Neuronal stem cell (in vitro differentiated cells): ENCODE data around the gene LHX4.

Source experiments
- DNase-seq: peaks from one replicate; pipeline ENCODE4 v3.0.0-alpha.2; 2013; ENCODE audit warnings: low spot score
- H2AFZ ChIP-seq: one replicate; pipeline ENCODE4 v1.6.1; 2013; ENCODE audit warnings: mild to moderate bottlenecking, low read length, inconsistent platforms
- H2AK5ac ChIP-seq: 2 replicates; pipeline ENCODE4 v1.6.1; 2013; ENCODE audit warnings: low read depth, mild to moderate bottlenecking, inconsistent platforms, low read length, moderate library complexity, mixed read lengths
- H2BK120ac ChIP-seq: 2 replicates; pipeline ENCODE4 v1.6.1; 2013; ENCODE audit warnings: low read depth, mild to moderate bottlenecking, inconsistent platforms, low read length, moderate library complexity, mixed read lengths
- H2BK12ac ChIP-seq: one replicate; pipeline ENCODE4 v1.6.1; 2013; ENCODE audit warnings: low read length, inconsistent platforms
- H2BK15ac ChIP-seq: 2 replicates; pipeline ENCODE4 v1.6.1; 2013; ENCODE audit warnings: mild to moderate bottlenecking, low read length, inconsistent platforms, mixed read lengths
- H2BK5ac ChIP-seq: one replicate; pipeline ENCODE4 v1.6.1; 2013; ENCODE audit warnings: inconsistent platforms, mild to moderate bottlenecking, low read length, moderate library complexity
- H3K14ac ChIP-seq: one replicate; pipeline ENCODE4 v1.6.1; 2013; ENCODE audit warnings: low read length, inconsistent platforms
- H3K18ac ChIP-seq: 2 replicates; pipeline ENCODE4 v1.6.1; 2013; ENCODE audit warnings: low read length, inconsistent platforms
- H3K23ac ChIP-seq: 2 replicates; pipeline ENCODE4 v1.6.1; 2013; ENCODE audit warnings: low read depth, mild to moderate bottlenecking, mixed read lengths, low read length, inconsistent platforms; ENCODE audit not compliant: poor library complexity
- H3K27ac ChIP-seq: replicated peaks from 3 replicates; pipeline ENCODE4 v1.5.1; 2013; ENCODE audit warnings: low read length, inconsistent platforms
- H3K27me3 ChIP-seq, 3 experiments: 2 replicates each; pipeline ENCODE4 v1.6.1; 2013; ENCODE audit warnings: low read length in 3 of 3, mild to moderate bottlenecking in 2 of 3, inconsistent platforms in 1 of 3, low read depth in 1 of 3, mixed read lengths in 1 of 3, moderate library complexity in 1 of 3; ENCODE audit not compliant: control insufficient read depth in 3 of 3, insufficient read depth in 3 of 3
- H3K36me3 ChIP-seq, 2 donors: replicated peaks in 1 of 2; 2 replicates each; pipeline ENCODE4 v1.6.1; 2013; ENCODE audit warnings: low read length in 2 of 2; ENCODE audit not compliant: control insufficient read depth in 2 of 2, insufficient read depth in 2 of 2
- H3K4ac ChIP-seq: 2 replicates; pipeline ENCODE4 v1.6.1; 2013; ENCODE audit warnings: inconsistent platforms, mild to moderate bottlenecking, low read length, moderate library complexity
- H3K4me1 ChIP-seq, 2 donors: 1 replicate in 1 of 2; 2 replicates in 1 of 2; pipeline ENCODE4 v1.6.1; 2013; ENCODE audit warnings: low read length in 2 of 2, low read depth in 1 of 2; ENCODE audit not compliant: control insufficient read depth in 2 of 2, insufficient read depth in 1 of 2
- H3K4me2 ChIP-seq: one replicate; pipeline ENCODE4 v1.6.1; 2013; ENCODE audit warnings: mild to moderate bottlenecking, low read length, inconsistent platforms; ENCODE audit not compliant: insufficient read depth, poor library complexity, severe bottlenecking
- H3K4me3 ChIP-seq, 2 donors: 2 replicates each; pipeline ENCODE4 v1.5.1; 2013; ENCODE audit warnings: low read length in 2 of 2, mild to moderate bottlenecking in 2 of 2, inconsistent platforms in 1 of 2, moderate library complexity in 1 of 2
- H3K79me1 ChIP-seq: one replicate; pipeline ENCODE4 v1.6.1; 2013; ENCODE audit warnings: low read depth, mild to moderate bottlenecking, inconsistent platforms, low read length, moderate library complexity
- H3K9ac ChIP-seq: one replicate; pipeline ENCODE4 v1.6.1; 2013; ENCODE audit warnings: mild to moderate bottlenecking, low read depth, low read length, inconsistent platforms; ENCODE audit not compliant: poor library complexity
- H3K9me3 ChIP-seq, 2 donors: replicated peaks in 1 of 2; 2 replicates each; pipeline versions ENCODE3 to v1.6.1; 2013; ENCODE audit warnings: low read length in 2 of 2, mild to moderate bottlenecking in 2 of 2, inconsistent platforms in 1 of 2, low read depth in 1 of 2, mixed read lengths in 1 of 2, moderate library complexity in 1 of 2; ENCODE audit not compliant: control insufficient read depth in 2 of 2, insufficient read depth in 1 of 2
- H4K8ac ChIP-seq: one replicate; pipeline ENCODE4 v1.6.1; 2013; ENCODE audit warnings: low read depth, mild to moderate bottlenecking, inconsistent platforms, low read length, moderate library complexity
- H4K91ac ChIP-seq: one replicate; pipeline ENCODE4 v1.6.1; 2013; ENCODE audit warnings: low read length, low read depth, mild to moderate bottlenecking, inconsistent platforms; ENCODE audit not compliant: poor library complexity
- WGBS, 2 donors: extraction: QIAGEN DNeasy Blood & Tissue Kit; methylation state at CpG; one replicate each; pipeline ENCODE4 v1.1.7; 2013; ENCODE audit warnings: missing lambda C conversion rate in 2 of 2, mixed read lengths in 1 of 2; ENCODE audit not compliant: insufficient read length in 2 of 2, insufficient replicate concordance in 1 of 2; ENCODE audit errors: extremely low coverage in 2 of 2; 5-methylcytosine and 5-hydroxymethylcytosine counted together

LHX4 gene

GRCh38 chr1:180185971-180186645, 44.0 kb upstream of the LHX4 start:
- H4K8ac ChIP-seq: no peak overlapping the region
- no peaks in the 10 kb centered on the region for H3K79me1 ChIP-seq
- no peak overlapping the region for H3K4me2 ChIP-seq
- H2AFZ ChIP-seq: no peak overlapping the region
- no peak overlapping the region for H2BK12ac ChIP-seq
- H3K36me3 ChIP-seq: peaks cover 14 to 33% of the 10 kb centered on the region in 2 donors
- H2BK15ac ChIP-seq: no peak overlapping the region
- no peak overlapping the region for H3K23ac ChIP-seq
- no peak overlapping the region for H3K27ac ChIP-seq
- DNase-seq: no peak
- no peak overlapping the region for H2AK5ac ChIP-seq
- no peak overlapping the region for H3K4me3 ChIP-seq
- no peaks in the 10 kb centered on the region for H3K9me3 ChIP-seq
- H3K27me3 ChIP-seq: no peaks in the 10 kb centered on the region
- H3K9ac ChIP-seq: no peak overlapping the region
- WGBS, 2 donors: no CpG with 5 or more reads among the region's 9 CpGs
- no peak overlapping the region for H3K4ac ChIP-seq
- H2BK120ac ChIP-seq: no peak overlapping the region
- H3K4me1 ChIP-seq: no peaks in the 10 kb centered on the region
- no peak overlapping the region for H4K91ac ChIP-seq
- no peak overlapping the region for H3K18ac ChIP-seq
- H3K14ac ChIP-seq: no peak overlapping the region
- H2BK5ac ChIP-seq: no peak overlapping the region

GRCh38 chr1:180186831-180187230, 43.2 kb upstream of the LHX4 start:
- Histone ChIP-seq H3K36me3 (peaks cover 14 to 35% of the 10 kb centered on the region in 2 donors), H2AFZ (no peak overlapping the region), H3K79me1 (no peaks in the 10 kb centered on the region), H3K9ac (peak overlapping the region; percentile 37), H2BK15ac (no peak overlapping the region), H2BK120ac (no peak overlapping the region), H3K23ac (no peak overlapping the region), H3K9me3 (no peaks in the 10 kb centered on the region), H2BK5ac (peak overlapping the region; percentile 27), H2BK12ac (no peak overlapping the region), H3K27me3 (no peaks in the 10 kb centered on the region), H4K8ac (no peak overlapping the region), H3K4me2 (no peak overlapping the region), H3K4ac (no peak overlapping the region), H3K18ac (peak overlapping the region; percentile 40), H3K4me1 (no peaks in the 10 kb centered on the region), H3K4me3 (no peak overlapping the region), H4K91ac (no peak overlapping the region), H2AK5ac (no peak overlapping the region), H3K27ac (no peak overlapping the region), H3K14ac (no peak overlapping the region)
- no peak for DNase-seq
- WGBS, 2 donors: no CpG with 5 or more reads among the region's 8 CpGs

GRCh38 chr1:180187626-180188025, 42.4 kb upstream of the LHX4 start:
- no peak overlapping the region for H4K8ac ChIP-seq
- no peaks in the 10 kb centered on the region for H3K27me3 ChIP-seq
- no peak overlapping the region for H2BK12ac ChIP-seq
- H3K9ac ChIP-seq: no peak overlapping the region
- DNase-seq: no peak
- no peak overlapping the region for H2AK5ac ChIP-seq
- no peak overlapping the region for H3K4me2 ChIP-seq
- no peak overlapping the region for H3K18ac ChIP-seq
- H3K36me3 ChIP-seq: peaks cover 14 to 34% of the 10 kb centered on the region in 2 donors
- H3K4me1 ChIP-seq: no peaks in the 10 kb centered on the region
- no peak overlapping the region for H3K4ac ChIP-seq
- H2BK120ac ChIP-seq: no peak overlapping the region
- no peaks in the 10 kb centered on the region for H3K79me1 ChIP-seq
- no peak overlapping the region for H2BK15ac ChIP-seq
- no peak overlapping the region for H3K14ac ChIP-seq
- no peak overlapping the region for H4K91ac ChIP-seq
- no peak overlapping the region for H2AFZ ChIP-seq
- H3K4me3 ChIP-seq: no peak overlapping the region
- no CpG with 5 or more reads among the region's 5 CpGs for WGBS, 2 donors
- no peak overlapping the region for H3K23ac ChIP-seq
- no peaks in the 10 kb centered on the region for H3K9me3 ChIP-seq
- no peak overlapping the region for H2BK5ac ChIP-seq
- no peak overlapping the region for H3K27ac ChIP-seq

DNA sequence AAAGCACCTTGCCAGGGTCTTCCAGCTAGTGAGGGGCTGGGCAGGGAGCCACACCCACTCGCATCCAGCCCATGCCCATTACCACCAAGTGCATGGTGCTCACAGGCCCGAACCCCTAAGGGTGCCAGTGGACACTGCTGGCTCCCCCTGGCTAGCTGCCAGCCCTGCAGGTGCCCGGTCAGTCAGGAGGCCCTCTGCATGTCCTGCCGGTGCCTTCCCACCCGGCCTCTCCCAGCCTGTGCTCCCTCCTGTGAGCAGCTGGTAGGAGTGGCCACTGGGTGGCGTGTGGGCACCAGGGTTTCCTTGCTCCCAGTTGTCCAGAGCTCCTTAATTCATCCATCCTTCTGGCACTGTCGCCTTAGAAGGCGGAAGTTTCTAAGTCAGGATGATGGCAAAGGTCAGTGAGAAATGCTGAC, 42.0 kb upstream of the LHX4 start:
- H2BK15ac ChIP-seq: no peak overlapping the region
- no peak overlapping the region for H4K8ac ChIP-seq
- H3K27me3 ChIP-seq: no peaks in the 10 kb centered on the region
- no peak overlapping the region for H2BK12ac ChIP-seq
- H4K91ac ChIP-seq: no peak overlapping the region
- H3K18ac ChIP-seq: no peak overlapping the region
- H3K9me3 ChIP-seq: no peaks in the 10 kb centered on the region
- H3K4me2 ChIP-seq: no peak overlapping the region
- H3K79me1 ChIP-seq: no peaks in the 10 kb centered on the region
- no peak overlapping the region for H3K9ac ChIP-seq
- H3K4ac ChIP-seq: no peak overlapping the region
- H3K27ac ChIP-seq: no peak overlapping the region
- H3K14ac ChIP-seq: no peak overlapping the region
- no peak overlapping the region for H2BK5ac ChIP-seq
- H3K4me1 ChIP-seq: no peaks in the 10 kb centered on the region
- WGBS, 2 donors: no CpG with 5 or more reads among the region's 8 CpGs
- no peak overlapping the region for H2AFZ ChIP-seq
- H3K23ac ChIP-seq: no peak overlapping the region
- DNase-seq: peak; percentile 45
- H2BK120ac ChIP-seq: no peak overlapping the region
- no peak overlapping the region for H2AK5ac ChIP-seq
- H3K4me3 ChIP-seq: no peak overlapping the region
- peaks cover 14 to 34% of the 10 kb centered on the region in 2 donors for H3K36me3 ChIP-seq
